Prostate gland (tissue), 2 donors: ENCODE measurements around the gene FAP. TPM values are rescaled to one million over a fixed set of nuclear protein-coding genes. Genes with fewer than 3 reads are reported as not detected.

Experiments used
- DNase-seq: peaks from one replicate; pipeline ENCODE4 v3.0.0-alpha.2; 2019; ENCODE audit warnings: low spot score
- H3K27ac ChIP-seq, 2 donors: fragments of 200-600 bp; sonication (generic); 2 replicates each; pipeline ENCODE4 v1.5.1; 2017 to 2019
- H3K27me3 ChIP-seq: fragments of 200-600 bp; sonication (generic); replicated peaks from 2 replicates; pipeline ENCODE4 v1.5.1; 2019; ENCODE audit not compliant: insufficient read depth
- H3K36me3 ChIP-seq, 2 donors: fragments of 200-600 bp; sonication (generic); 1 replicate in 1 of 2; 2 replicates in 1 of 2; pipeline versions ENCODE4 v1.5.1 to v1.8.1; 2017 to 2019
- H3K4me1 ChIP-seq: fragments of 200-600 bp; sonication (generic); replicated peaks from 2 replicates; pipeline ENCODE4 v1.5.1; 2019
- H3K4me3 ChIP-seq, 2 donors: fragments of 200-600 bp; sonication (generic); 2 replicates each; pipeline ENCODE4 v1.5.1; 2017 to 2019
- H3K9me3 ChIP-seq: fragments of 200-600 bp; sonication (generic); 2 replicates; pipeline ENCODE4 v1.5.1; 2017
- POLR2A ChIP-seq: fragments of 450-650 bp; IDR thresholded peaks from one replicate; pipeline ENCODE4 v1.6.1; 2016; ENCODE audit warnings: antibody characterized with exemption, mild to moderate bottlenecking
- POLR2AphosphoS5 ChIP-seq: sonication (generic); formaldehyde crosslinking; IDR thresholded peaks from one replicate; pipeline ENCODE4 v1.6.1; 2017; ENCODE audit warnings: antibody characterized with exemption
- WGBS: methylation state at CpG from one replicate; pipeline ENCODE4 v1.1.5; 2018; 5-methylcytosine and 5-hydroxymethylcytosine counted together
- intact Hi-C: fragments of 100-400 bp; cut with DNase I; formaldehyde crosslinking; loops from one replicate; pipeline ENCODE4 v1.14.2; 2022
- total RNA-seq, 2 donors: library from RNA; depleted of rRNA; stranded (reverse); fragments of >200 nt; gene quantifications; one replicate each; pipeline ENCODE4 v1.1.0, GENCODE V29; 2016
- TF ChIP-seq, protein P1 (sequence below), 4 experiments: fragments of 200-600 bp in 2 of 4; fragments of 450-650 bp in 2 of 4; sonication (generic) in 2 of 4; IDR thresholded peaks; 1 replicate in 3 of 4; 2 replicates in 1 of 4; pipeline ENCODE4 v1.5.1; 2016 to 2019; ENCODE audit warnings: antibody characterized with exemption in 4 of 4, mild to moderate bottlenecking in 2 of 4, moderate library complexity in 2 of 4

FAP gene
- total RNA-seq, 2 donors from 2014 or later = 2.0 TPM; not detected in 1

DNA sequence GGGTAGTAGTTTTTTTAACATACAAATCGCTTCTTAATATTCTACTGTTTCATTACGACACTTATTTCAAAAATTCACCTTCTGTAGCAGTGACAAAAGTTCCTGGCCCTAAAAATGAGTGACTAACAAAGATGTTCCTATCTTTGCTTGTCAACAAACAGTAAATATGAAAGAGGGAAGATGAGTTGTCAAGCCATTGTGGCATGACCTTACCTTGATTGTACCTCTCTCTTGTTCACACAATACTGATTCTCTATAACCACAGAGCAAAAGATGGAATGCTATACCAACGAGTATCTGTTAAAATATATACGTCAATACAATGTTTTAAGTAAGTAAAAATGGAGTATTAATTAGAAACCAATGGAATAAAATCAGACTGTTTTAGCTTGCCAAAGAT, 76.5 kb downstream of the FAP start:
- TF ChIP-seq POLR2A = no peak
- TF ChIP-seq POLR2AphosphoS5 = no peak
- TF ChIP-seq, protein P1, sequence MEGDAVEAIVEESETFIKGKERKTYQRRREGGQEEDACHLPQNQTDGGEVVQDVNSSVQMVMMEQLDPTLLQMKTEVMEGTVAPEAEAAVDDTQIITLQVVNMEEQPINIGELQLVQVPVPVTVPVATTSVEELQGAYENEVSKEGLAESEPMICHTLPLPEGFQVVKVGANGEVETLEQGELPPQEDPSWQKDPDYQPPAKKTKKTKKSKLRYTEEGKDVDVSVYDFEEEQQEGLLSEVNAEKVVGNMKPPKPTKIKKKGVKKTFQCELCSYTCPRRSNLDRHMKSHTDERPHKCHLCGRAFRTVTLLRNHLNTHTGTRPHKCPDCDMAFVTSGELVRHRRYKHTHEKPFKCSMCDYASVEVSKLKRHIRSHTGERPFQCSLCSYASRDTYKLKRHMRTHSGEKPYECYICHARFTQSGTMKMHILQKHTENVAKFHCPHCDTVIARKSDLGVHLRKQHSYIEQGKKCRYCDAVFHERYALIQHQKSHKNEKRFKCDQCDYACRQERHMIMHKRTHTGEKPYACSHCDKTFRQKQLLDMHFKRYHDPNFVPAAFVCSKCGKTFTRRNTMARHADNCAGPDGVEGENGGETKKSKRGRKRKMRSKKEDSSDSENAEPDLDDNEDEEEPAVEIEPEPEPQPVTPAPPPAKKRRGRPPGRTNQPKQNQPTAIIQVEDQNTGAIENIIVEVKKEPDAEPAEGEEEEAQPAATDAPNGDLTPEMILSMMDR (IDR thresholded peaks at IDR 0.05) = no peak
- no peak for DNase-seq
- H3K27ac ChIP-seq = no peak overlapping the region
- intact Hi-C loops = no loop called here
- no peaks in the 10 kb centered on the region for H3K9me3 ChIP-seq
- H3K4me1 ChIP-seq = no peaks in the 10 kb centered on the region
- H3K36me3 ChIP-seq = no peaks in the 10 kb centered on the region
- no peaks in the 10 kb centered on the region for H3K27me3 ChIP-seq
- no peak overlapping the region for H3K4me3 ChIP-seq
- 94% methylated on average over 4 of the region's 4 CpGs for WGBS

DNA sequence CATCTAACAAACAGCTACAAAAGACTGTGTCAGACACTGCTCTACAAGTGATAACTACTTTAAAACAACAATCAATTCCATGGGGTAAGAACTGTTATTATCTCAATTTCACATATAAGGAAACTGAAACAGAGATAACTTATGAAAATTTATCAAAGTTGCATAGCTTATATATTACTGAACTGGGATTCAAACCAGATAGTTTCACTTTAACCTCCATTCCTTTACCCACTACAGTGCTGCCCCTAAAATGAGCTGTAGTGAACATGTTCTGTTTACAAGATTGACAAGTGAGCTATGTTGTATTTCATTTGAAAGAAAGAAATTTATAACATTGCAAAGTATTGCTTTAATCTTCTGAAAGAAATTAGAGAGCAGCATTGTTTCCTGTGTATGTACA, 77.1 kb downstream of the FAP start:
- H3K4me1 ChIP-seq = no peaks in the 10 kb centered on the region
- H3K36me3 ChIP-seq = no peaks in the 10 kb centered on the region
- H3K27me3 ChIP-seq = no peaks in the 10 kb centered on the region
- intact Hi-C loops = no loop called here
- TF ChIP-seq POLR2AphosphoS5 = no peak
- TF ChIP-seq POLR2A = no peak
- TF ChIP-seq, protein P1 (IDR thresholded peaks at IDR 0.05) = no peak
- H3K27ac ChIP-seq = no peak overlapping the region
- H3K4me3 ChIP-seq = no peak overlapping the region
- no peaks in the 10 kb centered on the region for H3K9me3 ChIP-seq
- DNase-seq = no peak

DNA sequence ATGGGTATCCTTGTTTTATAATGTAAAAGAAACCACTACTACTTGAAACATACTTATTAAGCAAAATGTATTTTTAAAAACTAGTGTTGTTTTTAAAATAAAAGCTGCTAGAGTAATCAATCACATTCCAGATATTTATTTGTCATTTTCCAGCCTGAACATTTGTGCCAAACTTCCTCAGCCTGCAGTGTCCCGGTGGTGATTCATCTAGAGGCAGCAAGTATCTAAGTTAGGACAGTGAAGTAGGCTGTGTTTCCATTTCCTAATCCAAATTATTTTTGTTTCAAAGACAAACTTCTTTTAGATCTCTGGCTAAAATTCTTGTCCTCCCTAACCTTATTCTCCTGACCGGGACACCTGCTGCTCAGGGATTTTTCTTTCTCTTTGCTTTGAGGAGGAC, 78.4 kb downstream of the FAP start:
- no peaks in the 10 kb centered on the region for H3K4me1 ChIP-seq
- no peaks in the 10 kb centered on the region for H3K9me3 ChIP-seq
- intact Hi-C loops = no loop called here
- DNase-seq = no peak
- no peak overlapping the region for H3K4me3 ChIP-seq
- no peak overlapping the region for H3K27ac ChIP-seq
- WGBS = 74% methylated on average over 2 of the region's 2 CpGs
- TF ChIP-seq POLR2A = no peak
- TF ChIP-seq POLR2AphosphoS5 = no peak
- TF ChIP-seq, protein P1 (IDR thresholded peaks at IDR 0.05) = no peak
- H3K36me3 ChIP-seq = no peaks in the 10 kb centered on the region
- H3K27me3 ChIP-seq = no peaks in the 10 kb centered on the region

DNA sequence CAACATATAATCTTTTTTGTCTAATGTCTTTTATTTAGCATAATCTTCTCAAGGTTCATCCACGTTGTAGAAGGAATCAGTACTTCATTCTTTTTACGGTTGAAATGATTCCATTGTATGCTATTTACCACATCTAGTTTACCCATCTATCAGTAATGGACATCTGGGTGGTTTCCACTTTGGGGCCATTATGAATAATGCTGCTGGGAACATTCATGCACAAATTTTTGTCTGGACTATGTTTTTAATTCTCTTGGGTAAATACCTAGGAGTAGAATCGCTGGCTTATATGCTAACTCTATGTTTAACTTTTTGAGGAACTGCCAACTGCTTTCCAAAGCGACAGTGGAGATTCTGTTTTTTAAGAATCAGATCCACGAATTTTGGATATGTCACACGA, 83.8 kb downstream of the FAP start:
- H3K9me3 ChIP-seq = no peaks in the 10 kb centered on the region
- H3K36me3 ChIP-seq = no peaks in the 10 kb centered on the region
- H3K27ac ChIP-seq = no peak overlapping the region
- no peaks in the 10 kb centered on the region for H3K4me1 ChIP-seq
- intact Hi-C loops = no loop called here
- H3K4me3 ChIP-seq = no peak overlapping the region
- DNase-seq = no peak
- 81% methylated on average over 6 of the region's 6 CpGs for WGBS
- TF ChIP-seq POLR2AphosphoS5 = no peak
- no peaks in the 10 kb centered on the region for H3K27me3 ChIP-seq

DNA sequence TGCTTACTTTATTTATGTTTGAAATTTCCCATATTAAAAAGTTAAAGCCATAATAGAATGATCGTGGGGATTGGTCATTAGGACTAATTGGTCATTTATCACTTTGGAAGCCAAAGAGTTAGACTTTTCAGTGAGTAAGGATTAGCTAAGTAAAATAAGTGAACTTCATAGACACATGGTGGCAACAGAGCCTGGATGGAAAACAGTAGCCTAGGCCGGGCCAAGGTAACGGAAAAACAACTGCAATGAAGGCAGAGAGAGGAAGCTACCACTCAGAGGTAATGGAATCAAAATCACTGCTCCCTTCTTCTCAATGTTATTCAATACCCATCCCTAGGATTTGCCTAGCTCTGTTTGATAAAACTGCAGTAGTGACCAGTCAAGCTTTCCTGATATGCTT, 87.1 kb downstream of the FAP start:
- no peaks in the 10 kb centered on the region for H3K9me3 ChIP-seq
- H3K4me3 ChIP-seq = no peak overlapping the region
- H3K27me3 ChIP-seq = no peaks in the 10 kb centered on the region
- TF ChIP-seq POLR2AphosphoS5 = no peak
- TF ChIP-seq, protein P1 (IDR thresholded peaks at IDR 0.05) = no peak
- TF ChIP-seq POLR2A = no peak
- intact Hi-C loops = no loop called here
- no peak overlapping the region for H3K27ac ChIP-seq
- no peaks in the 10 kb centered on the region for H3K4me1 ChIP-seq
- DNase-seq = no peak
- 83% methylated on average over 3 of the region's 3 CpGs for WGBS
- H3K36me3 ChIP-seq = no peaks in the 10 kb centered on the region
